Trophoblast cell (in vitro differentiated cells and primary cell): ENCODE data around the gene ANKMY1.

Experiments used
- DNase-seq, 2 donors: peaks; one replicate each; pipeline ENCODE4 v3.0.0-alpha.2; 2016
- H2AFZ ChIP-seq: 2 replicates; pipeline ENCODE4 v1.6.1; 2013; ENCODE audit warnings: low read length, moderate library complexity, mild to moderate bottlenecking; ENCODE audit not compliant: insufficient read depth, poor library complexity
- H2AK5ac ChIP-seq: 2 replicates; pipeline ENCODE4 v1.6.1; 2013; ENCODE audit warnings: mild to moderate bottlenecking, low read length
- H2BK120ac ChIP-seq: 2 replicates; pipeline ENCODE4 v1.6.1; 2013; ENCODE audit warnings: low read length, mild to moderate bottlenecking, moderate library complexity; ENCODE audit not compliant: insufficient read depth, poor library complexity
- H2BK12ac ChIP-seq: 2 replicates; pipeline ENCODE4 v1.6.1; 2013; ENCODE audit warnings: mild to moderate bottlenecking, low read length, moderate library complexity
- H2BK5ac ChIP-seq: 2 replicates; pipeline ENCODE4 v1.6.1; 2013; ENCODE audit warnings: low read length, low read depth, moderate library complexity, mild to moderate bottlenecking; ENCODE audit not compliant: poor library complexity
- H3K14ac ChIP-seq: 2 replicates; pipeline ENCODE4 v1.6.1; 2013; ENCODE audit warnings: mild to moderate bottlenecking, low read length
- H3K18ac ChIP-seq: 2 replicates; pipeline ENCODE4 v1.6.1; 2013; ENCODE audit warnings: mild to moderate bottlenecking, low read length
- H3K23ac ChIP-seq: 2 replicates; pipeline ENCODE4 v1.6.1; 2013; ENCODE audit warnings: low read length
- H3K27ac ChIP-seq: 2 replicates; pipeline ENCODE4 v1.5.1; 2013; ENCODE audit warnings: low read depth, mild to moderate bottlenecking, inconsistent platforms, low read length, moderate library complexity
- H3K27me3 ChIP-seq: 2 replicates; pipeline ENCODE4 v1.6.1; 2013; ENCODE audit warnings: inconsistent platforms, mild to moderate bottlenecking, low read length, moderate library complexity; ENCODE audit not compliant: insufficient read depth
- H3K36me3 ChIP-seq, 2 experiments: 1 replicate in 1 of 2; 2 replicates in 1 of 2; pipeline ENCODE4 v1.6.1; 2013; ENCODE audit warnings: low read length in 2 of 2, mild to moderate bottlenecking in 2 of 2, moderate library complexity in 1 of 2; ENCODE audit not compliant: insufficient read depth in 2 of 2, control insufficient read depth in 1 of 2
- H3K4ac ChIP-seq: 2 replicates; pipeline ENCODE4 v1.6.1; 2013; ENCODE audit warnings: low read depth, mild to moderate bottlenecking, low read length, moderate library complexity
- H3K4me1 ChIP-seq, 2 experiments: 1 replicate in 1 of 2; 2 replicates in 1 of 2; pipeline ENCODE4 v1.6.1; 2013; ENCODE audit warnings: low read length in 2 of 2, mild to moderate bottlenecking in 2 of 2, moderate library complexity in 1 of 2; ENCODE audit not compliant: insufficient read depth in 2 of 2, control insufficient read depth in 1 of 2
- H3K4me2 ChIP-seq: 2 replicates; pipeline ENCODE4 v1.6.1; 2013; ENCODE audit warnings: inconsistent platforms, mild to moderate bottlenecking, low read length, moderate library complexity
- H3K4me3 ChIP-seq: 2 replicates; pipeline ENCODE4 v1.5.1; 2013; ENCODE audit warnings: mild to moderate bottlenecking, low read depth, low read length, inconsistent platforms
- H3K79me1 ChIP-seq: one replicate; pipeline ENCODE4 v1.6.1; 2013; ENCODE audit warnings: low read length
- H3K79me2 ChIP-seq: 2 replicates; pipeline ENCODE4 v1.6.1; 2013; ENCODE audit warnings: low read length, mild to moderate bottlenecking; ENCODE audit not compliant: control insufficient read depth, insufficient read depth, poor library complexity
- H3K9ac ChIP-seq: 2 replicates; pipeline ENCODE4 v1.6.1; 2013; ENCODE audit warnings: mild to moderate bottlenecking, low read length
- H3K9me3 ChIP-seq: 2 replicates; pipeline ENCODE4 v1.6.1; 2013; ENCODE audit warnings: low read depth, mild to moderate bottlenecking, control low read depth, inconsistent platforms, low read length; ENCODE audit not compliant: insufficient read depth
- H4K12ac ChIP-seq: 2 replicates; pipeline ENCODE4 v1.6.1; 2013; ENCODE audit warnings: low read depth, mild to moderate bottlenecking, low read length, moderate library complexity
- H4K8ac ChIP-seq: 2 replicates; pipeline ENCODE4 v1.6.1; 2013; ENCODE audit warnings: low read depth, mild to moderate bottlenecking, low read length, moderate library complexity
- H4K91ac ChIP-seq: one replicate; pipeline ENCODE4 v1.6.1; 2013; ENCODE audit warnings: low read depth, mild to moderate bottlenecking, low read length, moderate library complexity
- WGBS: extraction: QIAGEN DNeasy Blood & Tissue Kit; methylation state at CpG from one replicate; pipeline ENCODE4 v1.1.7; 2013; ENCODE audit warnings: missing lambda C conversion rate; ENCODE audit not compliant: insufficient read length, insufficient coverage; ENCODE audit errors: extremely low coverage; 5-methylcytosine and 5-hydroxymethylcytosine counted together

ANKMY1 gene

GRCh38 chr2:240568678-240569522 lies 11.1 kb upstream of the ANKMY1 start:
- peak in 1 of 2 donors; percentile 54 for DNase-seq
- Histone ChIP-seq H4K91ac (peak overlapping the region; percentile 86), H2BK120ac (peak overlapping the region; percentile 46), H2BK12ac (no peak overlapping the region), H3K79me1 (peaks cover 13% of the 10 kb centered on the region), H3K4me1 (peaks cover 28 to 39% of the 10 kb centered on the region in 2 experiments), H3K4ac (peak overlapping the region; percentile 70), H3K4me3 (peak overlapping the region; percentile 79), H3K23ac (no peak overlapping the region), H3K14ac (peak overlapping the region; percentile 82), H3K79me2 (no peaks in the 10 kb centered on the region), H2AFZ (peak overlapping the region; percentile 71), H3K36me3 (peaks cover 5% of the 10 kb centered on the region in 2 experiments), H3K9me3 (no peaks in the 10 kb centered on the region), H2AK5ac (peak overlapping the region; percentile 57), H3K27me3 (no peaks in the 10 kb centered on the region), H3K4me2 (peak overlapping the region; percentile 79), H4K8ac (peak overlapping the region; percentile 66), H4K12ac (peak overlapping the region; percentile 48), H2BK5ac (no peak overlapping the region), H3K27ac (peak overlapping the region; percentile 51), H3K18ac (peak overlapping the region; percentile 92), H3K9ac (peak overlapping the region; percentile 66)
- no CpG with 5 or more reads among the region's 93 CpGs for WGBS

GRCh38 chr2:240567872-240568677 lies 10.3 kb upstream of the ANKMY1 start, which contains the start of gene RNPEPL1:
Gene RNPEPL1 (plus strand): TSS chr2:240568484. CDS start chr2:240568587, 103 bp downstream.
- H3K4ac ChIP-seq: peak within 1 kb of the TSS; percentile 70
- peak within 1 kb of the TSS; percentile 86 for H4K91ac ChIP-seq
- H3K4me3 ChIP-seq: peak within 1 kb of the TSS; percentile 79
- no peaks in the 10 kb centered on the region for H3K9me3 ChIP-seq
- H3K4me2 ChIP-seq: peak within 1 kb of the TSS; percentile 93
- WGBS: no CpG with 5 or more reads among the region's 106 CpGs
- peak within 1 kb of the TSS; percentile 46 for H2BK120ac ChIP-seq
- peak within 1 kb of the TSS; percentile 57 for H2AK5ac ChIP-seq
- peak within 1 kb of the TSS; percentile 92 for H3K18ac ChIP-seq
- peak within 1 kb of the TSS; percentile 51 for H3K27ac ChIP-seq
- H3K27me3 ChIP-seq: no peaks in the 10 kb centered on the region
- peak within 1 kb of the TSS; percentile 82 for H3K14ac ChIP-seq
- peaks cover 5% of the 10 kb centered on the region in 2 experiments for H3K36me3 ChIP-seq
- H3K4me1 ChIP-seq: peaks cover 28 to 39% of the 10 kb centered on the region in 2 experiments
- no peak within 1 kb of the TSS for H3K23ac ChIP-seq
- H3K79me2 ChIP-seq: no peaks in the 10 kb centered on the region
- peak within 1 kb of the TSS; percentile 81 for H4K8ac ChIP-seq
- peak; percentile 48 to 65 for DNase-seq
- H2BK12ac ChIP-seq: no peak within 1 kb of the TSS
- H3K9ac ChIP-seq: peak within 1 kb of the TSS; percentile 66
- H2BK5ac ChIP-seq: no peak within 1 kb of the TSS
- peaks cover 13% of the 10 kb centered on the region for H3K79me1 ChIP-seq
- H4K12ac ChIP-seq: peak within 1 kb of the TSS; percentile 48
- peak within 1 kb of the TSS; percentile 71 for H2AFZ ChIP-seq

GRCh38 chr2:240567137-240567871 lies 9.5 kb upstream of the ANKMY1 start:
- no peaks in the 10 kb centered on the region for H3K27me3 ChIP-seq
- no peak overlapping the region for H2BK12ac ChIP-seq
- H3K4ac ChIP-seq: no peak overlapping the region
- H3K18ac ChIP-seq: peak overlapping the region; percentile 3
- DNase-seq: peak in 1 of 2 donors; percentile 17
- peak overlapping the region; percentile 65 for H3K4me3 ChIP-seq
- H2BK5ac ChIP-seq: no peak overlapping the region
- WGBS: no CpG with 5 or more reads among the region's 26 CpGs
- H4K12ac ChIP-seq: no peak overlapping the region
- peak overlapping the region; percentile 81 for H4K8ac ChIP-seq
- H3K14ac ChIP-seq: no peak overlapping the region
- no peaks in the 10 kb centered on the region for H3K9me3 ChIP-seq
- H4K91ac ChIP-seq: peak overlapping the region; percentile 38
- H3K4me1 ChIP-seq: peaks cover 28 to 39% of the 10 kb centered on the region in 2 experiments
- no peak overlapping the region for H2BK120ac ChIP-seq
- no peaks in the 10 kb centered on the region for H3K79me2 ChIP-seq
- H3K4me2 ChIP-seq: peak overlapping the region; percentile 93
- peak overlapping the region; percentile 1 for H2AFZ ChIP-seq
- peaks cover 1% of the 10 kb centered on the region in 2 experiments for H3K36me3 ChIP-seq
- H3K27ac ChIP-seq: no peak overlapping the region
- no peak overlapping the region for H3K9ac ChIP-seq
- H3K79me1 ChIP-seq: peaks cover 13% of the 10 kb centered on the region
- no peak overlapping the region for H3K23ac ChIP-seq
- peak overlapping the region; percentile 37 for H2AK5ac ChIP-seq
